ENCODE measurements around the gene PCNX2. TPM values are rescaled to one million over a fixed set of nuclear protein-coding genes. Genes with fewer than 3 reads are reported as not detected.
"Not testable (repeated sequence)": the region's sequence is repeated elsewhere in the genome, so short reads cannot be mapped to it uniquely, and the experiment has no call there.

Gene PCNX2
- total and polyA plus RNA-seq, 2 donors = 7.7 to 10.0 TPM

DNA sequence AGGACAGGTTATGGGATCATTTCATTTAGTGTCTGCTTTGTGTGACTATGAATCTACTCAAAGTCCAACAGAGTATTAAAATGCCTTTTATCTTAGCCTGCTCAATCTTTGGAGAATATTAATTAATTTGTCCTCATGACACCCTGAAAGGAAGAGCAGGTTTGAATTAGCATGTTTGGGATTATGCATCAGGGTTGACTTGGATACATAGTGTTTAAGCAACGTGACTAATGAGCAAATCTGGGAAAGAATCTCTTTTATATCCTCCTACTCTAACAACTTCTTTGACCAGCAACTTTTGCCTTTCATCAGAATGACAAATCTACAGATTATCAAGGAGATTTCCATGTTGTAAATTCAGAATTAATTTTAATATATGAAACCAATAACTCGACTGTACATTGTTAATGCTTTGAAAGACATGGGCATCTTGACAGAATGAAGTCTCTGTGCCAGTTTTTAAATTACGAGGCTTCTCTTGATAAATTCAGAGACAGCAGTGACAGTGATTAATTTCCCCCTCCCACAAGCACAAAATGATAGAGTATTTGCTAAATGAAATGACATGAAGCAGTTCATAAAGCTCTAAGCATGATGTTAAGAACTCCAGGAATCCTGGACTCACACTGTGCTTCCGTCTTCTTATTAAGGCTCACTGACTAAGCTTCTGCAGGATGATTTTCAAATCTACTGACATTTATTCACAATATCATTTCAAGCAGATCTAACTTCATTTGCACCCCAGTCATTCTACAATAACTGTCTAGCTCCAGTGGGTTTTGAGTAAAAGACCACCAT, 156.5 kb downstream of the PCNX2 start:
- Histone ChIP-seq H3K9me3 (ENCODE audit: control insufficient read depth in 2 of 2, insufficient read depth in 1 of 2, low read length in 1 of 2) (no peaks in the 10 kb centered on the region), H3K4me1 (ENCODE audit: control insufficient read depth in 2 of 2, insufficient read depth in 2 of 2, low read length in 2 of 2) (peaks cover 0 to 4% of the 10 kb centered on the region in 2 donors), H3K27ac (ENCODE audit: low read depth in 1 of 2, low read length in 1 of 2) (no peak overlapping the region), H3K27me3 (ENCODE audit: control insufficient read depth in 2 of 2, insufficient read depth in 1 of 2, low read length in 1 of 2) (no peaks in the 10 kb centered on the region), H3K36me3 (ENCODE audit: control insufficient read depth in 2 of 2, insufficient read depth in 2 of 2, low read length in 1 of 2) (no peaks in the 10 kb centered on the region), H3K4me3 (ENCODE audit: low read length in 2 of 2) (no peak overlapping the region)
- 97% methylated on average over 4 of the region's 4 CpGs for WGBS
- DNase-seq (ENCODE audit: low read depth in 6 of 9, low spot score in 9 of 9) = no peak

DNA sequence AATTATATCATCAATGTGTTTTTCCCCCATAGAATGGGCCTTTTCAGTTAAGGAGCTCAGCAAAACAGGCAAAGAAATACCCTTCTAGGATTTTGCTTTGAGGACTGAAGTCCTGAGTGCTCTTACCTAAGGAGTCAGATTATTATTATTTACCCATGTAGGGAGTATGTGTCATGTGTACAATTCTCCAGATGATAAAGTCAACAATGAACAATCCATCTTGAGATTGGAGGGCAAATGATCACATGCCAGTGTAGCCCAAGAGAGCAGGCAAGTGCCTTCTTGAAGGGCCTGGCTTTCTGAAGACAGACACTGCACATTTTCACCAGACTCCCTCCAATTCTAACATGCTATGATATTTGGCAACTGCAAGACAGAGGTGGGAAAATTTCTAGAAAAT, 159.7 kb downstream of the PCNX2 start:
- Histone ChIP-seq H3K4me1 (ENCODE audit: control insufficient read depth in 2 of 2, insufficient read depth in 2 of 2, low read length in 2 of 2) (peaks cover 0 to 4% of the 10 kb centered on the region in 2 donors), H3K27me3 (ENCODE audit: control insufficient read depth in 2 of 2, insufficient read depth in 1 of 2, low read length in 1 of 2) (no peaks in the 10 kb centered on the region)
- DNase-seq (ENCODE audit: low read depth in 6 of 9, low spot score in 9 of 9) = no peak

DNA sequence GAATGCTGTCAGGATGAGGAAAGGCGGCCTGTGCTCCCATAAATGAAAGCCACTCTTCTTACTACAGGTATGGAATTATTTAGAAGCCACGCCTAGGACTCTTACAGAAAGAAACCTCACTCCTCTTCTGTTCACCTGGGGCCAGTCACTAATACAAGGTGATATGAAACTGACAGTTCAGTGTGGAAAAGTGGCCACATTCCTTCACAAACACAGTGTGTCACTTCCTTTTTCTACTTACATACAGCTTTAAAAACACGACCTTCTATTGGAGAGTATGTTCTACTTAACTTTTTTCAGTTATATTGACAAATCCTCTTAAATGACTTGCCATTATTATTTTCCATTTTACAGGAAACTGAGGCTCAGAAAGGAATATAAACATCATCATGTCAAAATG, 163.1 kb downstream of the PCNX2 start:
- H3K27me3 ChIP-seq (ENCODE audit: control insufficient read depth in 2 of 2, insufficient read depth in 1 of 2, low read length in 1 of 2) = no peaks in the 10 kb centered on the region
- no peak overlapping the region for H3K27ac ChIP-seq (ENCODE audit: low read depth in 1 of 2, low read length in 1 of 2)
- no peak overlapping the region for H3K4me3 ChIP-seq (ENCODE audit: low read length in 2 of 2)
- peaks cover 0 to 2% of the 10 kb centered on the region in 2 donors for H3K9me3 ChIP-seq (ENCODE audit: control insufficient read depth in 2 of 2, insufficient read depth in 1 of 2, low read length in 1 of 2)
- H3K4me1 ChIP-seq (ENCODE audit: control insufficient read depth in 2 of 2, insufficient read depth in 2 of 2, low read length in 2 of 2) = no peaks in the 10 kb centered on the region
- no peaks in the 10 kb centered on the region for H3K36me3 ChIP-seq (ENCODE audit: control insufficient read depth in 2 of 2, insufficient read depth in 2 of 2, low read length in 1 of 2)
- DNase-seq (ENCODE audit: low read depth in 6 of 9, low spot score in 9 of 9) = no peak
- 89% methylated on average over 3 of the region's 3 CpGs for WGBS

More for the DNA sequence above, 159.7 kb downstream of the PCNX2 start:
- Histone ChIP-seq H3K9me3 (ENCODE audit: control insufficient read depth in 2 of 2, insufficient read depth in 1 of 2, low read length in 1 of 2) (no peaks in the 10 kb centered on the region), H3K4me3 (ENCODE audit: low read length in 2 of 2) (no peak overlapping the region), H3K36me3 (ENCODE audit: control insufficient read depth in 2 of 2, insufficient read depth in 2 of 2, low read length in 1 of 2) (no peaks in the 10 kb centered on the region), H3K27ac (ENCODE audit: low read depth in 1 of 2, low read length in 1 of 2) (no peak overlapping the region)

DNA sequence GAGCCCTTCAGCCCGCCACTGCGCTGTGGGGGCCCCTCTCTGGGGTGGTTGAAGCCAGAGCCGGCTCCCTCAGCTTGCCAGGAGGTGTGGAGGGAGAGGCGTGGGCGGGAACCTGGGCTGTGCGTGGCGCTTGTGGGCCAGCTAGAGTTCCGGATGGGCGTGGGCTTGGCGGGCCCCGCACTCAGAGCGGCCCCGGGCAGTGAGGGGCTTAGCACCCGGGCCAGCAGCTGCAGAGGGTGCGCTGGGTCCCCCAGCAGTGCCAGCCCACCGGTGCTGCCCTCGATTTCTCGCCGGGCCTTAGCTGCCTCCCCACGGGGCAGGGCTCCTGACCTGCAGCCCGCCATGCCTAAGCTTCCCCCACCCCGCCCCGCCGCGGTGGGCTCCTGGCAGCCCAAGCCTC, 166.5 kb downstream of the PCNX2 start:
- H3K4me3 ChIP-seq (ENCODE audit: low read length in 2 of 2); H3K4me1 ChIP-seq (ENCODE audit: control insufficient read depth in 2 of 2, insufficient read depth in 2 of 2, low read length in 2 of 2); H3K9me3 ChIP-seq (ENCODE audit: control insufficient read depth in 2 of 2, insufficient read depth in 1 of 2, low read length in 1 of 2); H3K36me3 ChIP-seq (ENCODE audit: control insufficient read depth in 2 of 2, insufficient read depth in 2 of 2, low read length in 1 of 2); DNase-seq (ENCODE audit: low read depth in 6 of 9, low spot score in 9 of 9); H3K27me3 ChIP-seq (ENCODE audit: control insufficient read depth in 2 of 2, insufficient read depth in 1 of 2, low read length in 1 of 2); H3K27ac ChIP-seq (ENCODE audit: low read depth in 1 of 2, low read length in 1 of 2): not testable (repeated sequence)
- 99% methylated on average over 25 of the region's 25 CpGs for WGBS

DNA sequence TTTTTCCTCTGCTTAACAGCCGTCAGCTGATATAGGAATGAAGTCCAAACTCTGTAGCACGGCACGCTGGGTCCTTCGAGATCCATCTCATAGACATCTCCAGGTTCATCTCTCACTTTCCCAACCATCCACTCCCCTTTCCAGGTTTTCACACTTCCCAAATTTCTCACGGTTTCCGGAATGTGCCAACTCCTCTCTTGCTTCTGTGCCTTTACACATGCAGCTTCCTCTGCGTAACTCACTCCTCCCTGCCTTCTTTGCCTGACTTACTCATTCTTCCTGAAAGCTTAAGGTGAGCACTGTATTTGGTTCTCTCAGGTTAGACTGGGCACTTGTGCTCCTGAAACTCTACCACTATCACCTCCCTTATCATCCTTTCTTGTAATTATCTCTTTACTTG, 168.4 kb downstream of the PCNX2 start:
- Histone ChIP-seq H3K4me3 (ENCODE audit: low read length in 2 of 2) (no peak overlapping the region), H3K36me3 (ENCODE audit: control insufficient read depth in 2 of 2, insufficient read depth in 2 of 2, low read length in 1 of 2) (no peaks in the 10 kb centered on the region), H3K9me3 (ENCODE audit: control insufficient read depth in 2 of 2, insufficient read depth in 1 of 2, low read length in 1 of 2) (peaks cover 0 to 2% of the 10 kb centered on the region in 2 donors), H3K27ac (ENCODE audit: low read depth in 1 of 2, low read length in 1 of 2) (no peak overlapping the region), H3K27me3 (ENCODE audit: control insufficient read depth in 2 of 2, insufficient read depth in 1 of 2, low read length in 1 of 2) (no peaks in the 10 kb centered on the region), H3K4me1 (ENCODE audit: control insufficient read depth in 2 of 2, insufficient read depth in 2 of 2, low read length in 2 of 2) (no peaks in the 10 kb centered on the region)
- no peak for DNase-seq (ENCODE audit: low read depth in 6 of 9, low spot score in 9 of 9)
- 97% methylated on average over 7 of the region's 7 CpGs for WGBS

DNA sequence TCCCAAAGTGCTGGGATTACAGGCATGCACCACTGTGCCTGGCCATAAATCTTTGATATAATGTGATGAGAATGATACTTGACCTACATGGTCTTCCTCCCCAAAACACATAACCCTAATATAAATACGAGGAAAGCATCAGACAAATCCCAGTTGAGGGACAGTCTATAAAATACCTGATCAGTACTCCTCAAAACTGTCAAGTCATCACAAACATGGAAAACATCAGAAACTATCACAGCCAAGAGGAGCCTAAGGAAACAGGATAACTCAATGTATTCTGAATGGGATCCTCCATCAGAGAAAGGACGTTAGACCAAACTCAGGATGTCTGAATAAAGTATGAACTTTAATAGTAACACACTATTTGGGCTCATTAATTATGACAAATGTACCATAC, 172.7 kb downstream of the PCNX2 start:
- Histone ChIP-seq H3K27me3 (ENCODE audit: control insufficient read depth in 2 of 2, insufficient read depth in 1 of 2, low read length in 1 of 2) (no peaks in the 10 kb centered on the region), H3K27ac (ENCODE audit: low read depth in 1 of 2, low read length in 1 of 2) (no peak overlapping the region), H3K4me3 (ENCODE audit: low read length in 2 of 2) (no peak overlapping the region), H3K36me3 (ENCODE audit: control insufficient read depth in 2 of 2, insufficient read depth in 2 of 2, low read length in 1 of 2) (no peaks in the 10 kb centered on the region), H3K4me1 (ENCODE audit: control insufficient read depth in 2 of 2, insufficient read depth in 2 of 2, low read length in 2 of 2) (no peaks in the 10 kb centered on the region), H3K9me3 (ENCODE audit: control insufficient read depth in 2 of 2, insufficient read depth in 1 of 2, low read length in 1 of 2) (no peaks in the 10 kb centered on the region)
- no peak for DNase-seq (ENCODE audit: low read depth in 6 of 9, low spot score in 9 of 9)
- 99% methylated on average over 2 of the region's 2 CpGs for WGBS

DNA sequence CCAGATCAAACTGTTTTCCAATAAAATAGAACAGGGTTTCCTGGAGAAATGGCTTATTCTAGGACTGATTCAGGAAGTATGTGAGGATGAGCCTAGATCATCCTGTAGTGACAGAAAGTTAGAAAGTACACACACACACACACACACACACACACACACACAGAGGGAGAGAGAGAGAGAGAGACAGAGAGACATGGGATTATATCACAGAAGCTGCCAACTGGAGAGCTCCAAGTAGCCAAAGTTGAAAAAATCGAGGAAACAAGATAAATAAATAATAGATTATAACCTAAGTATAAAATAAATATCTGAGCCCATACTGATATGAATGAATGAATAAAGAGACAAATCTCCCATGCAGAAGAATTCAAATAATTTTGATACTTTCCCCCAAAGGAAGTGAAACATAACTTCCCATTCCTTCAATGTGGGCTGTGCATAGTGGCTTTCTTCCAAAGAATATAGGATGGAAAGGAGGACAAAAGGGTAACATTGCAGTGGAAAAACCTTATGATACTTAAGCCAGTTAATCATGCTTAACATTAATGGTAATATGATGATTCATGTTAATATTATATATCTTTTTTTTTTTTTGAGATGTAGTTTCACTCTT, 173.5 kb downstream of the PCNX2 start:
- Histone ChIP-seq H3K9me3 (ENCODE audit: control insufficient read depth in 2 of 2, insufficient read depth in 1 of 2, low read length in 1 of 2) (peaks cover 0 to 4% of the 10 kb centered on the region in 2 donors), H3K4me3 (ENCODE audit: low read length in 2 of 2) (no peak overlapping the region), H3K36me3 (ENCODE audit: control insufficient read depth in 2 of 2, insufficient read depth in 2 of 2, low read length in 1 of 2) (no peaks in the 10 kb centered on the region), H3K27ac (ENCODE audit: low read depth in 1 of 2, low read length in 1 of 2) (no peak overlapping the region), H3K27me3 (ENCODE audit: control insufficient read depth in 2 of 2, insufficient read depth in 1 of 2, low read length in 1 of 2) (no peaks in the 10 kb centered on the region), H3K4me1 (ENCODE audit: control insufficient read depth in 2 of 2, insufficient read depth in 2 of 2, low read length in 2 of 2) (no peaks in the 10 kb centered on the region)
- WGBS = 100% methylated on average over 1 of the region's 1 CpG
- no peak for DNase-seq (ENCODE audit: low read depth in 6 of 9, low spot score in 9 of 9)

DNA sequence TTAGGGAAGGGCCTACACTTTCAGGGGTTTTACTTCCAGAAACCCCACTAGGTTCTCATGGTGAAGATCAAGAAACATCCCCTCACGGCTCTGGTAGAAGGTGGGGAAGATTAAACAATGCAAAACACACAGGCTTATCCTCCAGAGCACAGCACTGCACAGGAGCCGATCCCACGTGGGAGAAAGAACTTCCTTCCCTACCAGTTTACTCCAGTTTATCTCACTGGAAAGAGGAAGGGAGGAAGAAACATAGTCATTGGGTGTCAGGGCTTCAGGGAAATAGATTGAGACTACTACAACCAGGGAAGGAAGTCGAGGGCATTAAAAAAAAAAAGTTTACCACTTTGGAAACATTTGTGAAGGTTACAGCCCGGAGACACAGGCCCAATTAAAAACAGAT, 180.7 kb downstream of the PCNX2 start:
- H3K27ac ChIP-seq (ENCODE audit: low read depth in 1 of 2, low read length in 1 of 2) = peak overlapping the region in 1 of 2 donors; percentile 60
- no peaks in the 10 kb centered on the region for H3K27me3 ChIP-seq (ENCODE audit: control insufficient read depth in 2 of 2, insufficient read depth in 1 of 2, low read length in 1 of 2)
- H3K36me3 ChIP-seq (ENCODE audit: control insufficient read depth in 2 of 2, insufficient read depth in 2 of 2, low read length in 1 of 2) = no peaks in the 10 kb centered on the region
- H3K9me3 ChIP-seq (ENCODE audit: control insufficient read depth in 2 of 2, insufficient read depth in 1 of 2, low read length in 1 of 2) = peaks cover 0 to 4% of the 10 kb centered on the region in 2 donors
- no peak overlapping the region for H3K4me3 ChIP-seq (ENCODE audit: low read length in 2 of 2)
- DNase-seq (ENCODE audit: low read depth in 6 of 9, low spot score in 9 of 9) = no peak
- WGBS = 89% methylated on average over 5 of the region's 5 CpGs
- H3K4me1 ChIP-seq (ENCODE audit: control insufficient read depth in 2 of 2, insufficient read depth in 2 of 2, low read length in 2 of 2) = peaks cover 0 to 15% of the 10 kb centered on the region in 2 donors

DNA sequence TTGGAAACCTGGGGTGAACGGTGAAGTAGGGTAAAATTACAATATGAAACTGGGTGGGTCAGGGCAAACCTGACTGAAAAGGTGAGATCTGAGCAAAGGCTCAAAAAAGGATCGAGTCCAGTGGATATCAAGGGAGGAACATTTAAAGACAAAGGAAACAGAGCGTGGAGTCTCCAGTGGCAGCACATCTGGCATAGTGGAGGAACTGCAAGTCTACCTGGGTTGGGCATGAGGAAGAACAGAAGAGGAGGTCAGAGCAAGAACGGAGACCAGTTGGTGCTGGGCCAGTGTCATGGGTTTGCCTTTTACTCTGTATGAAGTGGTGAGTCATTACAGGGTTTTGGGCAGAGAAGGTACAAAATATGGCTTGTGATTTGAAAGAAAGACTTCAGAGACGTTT, 181.4 kb downstream of the PCNX2 start:
- Histone ChIP-seq H3K9me3 (ENCODE audit: control insufficient read depth in 2 of 2, insufficient read depth in 1 of 2, low read length in 1 of 2) (peaks cover 0 to 4% of the 10 kb centered on the region in 2 donors), H3K27me3 (ENCODE audit: control insufficient read depth in 2 of 2, insufficient read depth in 1 of 2, low read length in 1 of 2) (no peaks in the 10 kb centered on the region), H3K27ac (ENCODE audit: low read depth in 1 of 2, low read length in 1 of 2) (no peak overlapping the region), H3K4me3 (ENCODE audit: low read length in 2 of 2) (no peak overlapping the region), H3K4me1 (ENCODE audit: control insufficient read depth in 2 of 2, insufficient read depth in 2 of 2, low read length in 2 of 2) (peaks cover 0 to 15% of the 10 kb centered on the region in 2 donors), H3K36me3 (ENCODE audit: control insufficient read depth in 2 of 2, insufficient read depth in 2 of 2, low read length in 1 of 2) (no peaks in the 10 kb centered on the region)
- DNase-seq (ENCODE audit: low read depth in 6 of 9, low spot score in 9 of 9) = no peak
- 95% methylated on average over 5 of the region's 5 CpGs for WGBS

Data from thymus (tissue), 11 donors.